BLaER1 treated with 17β-estradiol and CSF1 and Interleukin-3, amounts not matched to agents 10 nM and 100 nM (cell line): ENCODE data around the gene DPPA4.

Source experiments
- H3K27ac ChIP-seq, 11 experiments: shearing (Covaris generic); formaldehyde crosslinking; 2 replicates each; pipeline ENCODE4 v1.8.1; 2022
- H3K27me3 ChIP-seq, 11 experiments: shearing (Covaris generic); formaldehyde crosslinking; 2 replicates each; pipeline ENCODE4 v1.8.1; 2022
- H3K36me3 ChIP-seq, 11 experiments: shearing (Covaris generic); formaldehyde crosslinking; 2 replicates each; pipeline ENCODE4 v1.8.1; 2022
- H3K4me1 ChIP-seq, 10 experiments: shearing (Covaris generic); formaldehyde crosslinking; 2 replicates each; pipeline ENCODE4 v1.8.1; 2022
- H3K4me2 ChIP-seq, 11 experiments: shearing (Covaris generic); formaldehyde crosslinking; 2 replicates each; pipeline ENCODE4 v1.8.1; 2022
- H3K4me3 ChIP-seq, 10 experiments: shearing (Covaris generic); formaldehyde crosslinking; 2 replicates each; pipeline ENCODE4 v1.8.1; 2022
- H3K9ac ChIP-seq, 11 experiments: shearing (Covaris generic); formaldehyde crosslinking; 2 replicates each; pipeline ENCODE4 v1.8.1; 2022
- H3K9me3 ChIP-seq, 11 experiments: shearing (Covaris generic); formaldehyde crosslinking; replicated peaks in 1 of 11; 2 replicates each; pipeline ENCODE4 v1.8.1; 2022
- H4K20me1 ChIP-seq, 11 experiments: shearing (Covaris generic); formaldehyde crosslinking; 2 replicates each; pipeline ENCODE4 v1.8.1; 2022
- Cebpa-rat ChIP-seq, 11 experiments: shearing (Covaris generic); IDR thresholded peaks; 2 replicates each; pipeline ENCODE4 v1.8.1; 2022

Gene DPPA4

DNA sequence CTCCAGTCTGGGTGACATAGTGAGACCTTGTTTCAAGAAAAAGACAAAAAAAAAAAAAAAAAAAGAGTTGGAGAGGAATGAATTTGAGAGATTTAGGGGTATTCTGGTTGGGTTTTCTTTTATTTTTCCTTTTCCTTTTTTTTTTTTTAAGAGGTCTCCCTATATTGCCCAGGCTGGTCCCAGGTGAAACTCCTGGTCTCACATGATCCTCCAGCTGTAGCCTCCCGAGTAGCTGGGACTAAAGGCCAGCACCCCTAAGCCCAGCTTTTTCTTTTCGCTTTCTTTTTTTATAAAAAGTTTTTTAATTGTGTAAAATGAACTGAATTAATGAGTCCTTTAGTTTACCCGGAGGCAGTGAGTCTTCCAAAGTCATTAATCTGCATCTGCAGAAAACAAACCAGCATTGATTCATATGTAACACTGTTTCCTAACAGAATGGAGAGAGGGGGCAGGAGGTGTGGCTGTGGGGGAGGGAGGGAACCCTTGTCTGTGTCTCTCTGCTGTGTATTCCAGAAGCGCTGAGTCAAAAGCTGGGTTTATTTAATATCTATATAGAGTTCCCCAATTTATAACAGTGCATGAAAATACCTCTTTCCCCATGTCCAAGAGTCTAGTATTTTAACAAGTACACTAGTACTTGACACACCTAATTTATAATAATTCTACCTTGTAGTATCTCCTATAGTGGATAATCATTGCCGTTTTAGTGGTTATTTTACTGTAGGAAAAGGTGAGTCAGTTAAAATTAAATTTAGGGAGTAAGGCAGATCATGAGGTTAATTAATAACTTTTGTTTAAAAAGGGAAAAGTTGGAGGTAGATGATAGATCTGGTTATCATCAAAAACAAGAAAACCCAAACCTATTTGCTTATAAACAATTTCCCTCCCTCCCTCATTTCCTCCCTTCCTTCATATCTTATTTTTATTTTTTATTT lies 2.6 kb upstream of the DPPA4 start:
- Histone ChIP-seq H3K4me1 (no peaks in the 10 kb centered on the region), H4K20me1 (no peaks in the 10 kb centered on the region), H3K27me3 (no peaks in the 10 kb centered on the region), H3K9ac (no peak overlapping the region), H3K36me3 (no peaks in the 10 kb centered on the region), H3K27ac (no peak overlapping the region), H3K4me3 (no peak overlapping the region), H3K9me3 (peaks cover 0 to 3% (median 0%) of the 10 kb centered on the region in 11 experiments; a peak in 2 of 22 replicates), H3K4me2 (no peak overlapping the region)
- TF ChIP-seq Cebpa-rat (IDR thresholded peaks at IDR 0.05): no peak

DNA sequence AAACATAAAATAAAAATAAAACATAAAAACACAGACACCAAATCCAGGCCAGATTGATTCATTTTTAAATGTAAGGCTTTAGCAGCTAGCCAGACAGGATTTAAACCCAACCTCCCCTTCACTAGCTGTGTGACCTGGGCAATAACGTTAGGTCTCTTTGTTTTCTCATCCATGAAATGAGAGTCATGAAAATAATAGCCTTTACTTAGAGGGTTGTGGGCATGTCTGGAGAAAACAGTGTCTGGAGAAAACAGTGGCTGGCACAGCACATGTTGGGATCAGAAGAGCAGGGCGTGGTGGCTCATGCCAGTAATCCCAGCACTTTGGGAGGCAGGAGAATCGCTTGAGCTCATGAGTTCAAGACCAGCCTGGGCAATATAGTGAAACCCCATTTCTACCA lies 1.9 kb upstream of the DPPA4 start:
- Histone ChIP-seq H3K4me3 (no peak overlapping the region), H3K9ac (no peak overlapping the region), H3K27ac (no peak overlapping the region), H3K4me2 (no peak overlapping the region), H3K9me3 (no peaks in the 10 kb centered on the region; a peak in 2 of 22 replicates), H3K4me1 (no peaks in the 10 kb centered on the region), H3K27me3 (no peaks in the 10 kb centered on the region), H3K36me3 (no peaks in the 10 kb centered on the region), H4K20me1 (no peaks in the 10 kb centered on the region)
- TF ChIP-seq Cebpa-rat (IDR thresholded peaks at IDR 0.05): no peak

DNA sequence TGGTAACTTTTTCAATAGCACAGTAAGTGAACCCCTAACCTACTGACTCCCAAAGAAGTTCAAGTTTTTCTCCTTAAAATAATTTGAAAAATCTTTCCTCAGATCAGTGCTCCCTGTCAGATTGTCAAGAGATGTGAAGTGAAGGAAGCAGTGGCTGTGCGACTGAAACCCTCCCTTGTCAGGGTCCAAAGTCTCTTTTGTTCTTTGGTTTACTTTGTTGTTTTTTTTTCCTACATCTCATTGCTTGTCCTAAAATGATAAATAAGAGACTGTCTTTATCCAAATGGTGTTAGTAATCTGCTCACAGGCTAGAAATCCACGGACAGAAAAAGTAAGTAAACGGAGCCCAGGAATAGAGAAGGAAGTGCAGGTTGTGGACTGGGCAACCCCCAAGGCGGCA lies 976 bp upstream of the DPPA4 start:
- TF ChIP-seq Cebpa-rat (IDR thresholded peaks at IDR 0.05): no peak
- H3K4me3 ChIP-seq: no peak overlapping the region
- no peaks in the 10 kb centered on the region for H4K20me1 ChIP-seq
- no peaks in the 10 kb centered on the region for H3K36me3 ChIP-seq
- no peak overlapping the region for H3K27ac ChIP-seq
- H3K4me2 ChIP-seq: no peak overlapping the region
- no peaks in the 10 kb centered on the region; a peak in 2 of 22 replicates for H3K9me3 ChIP-seq
- no peak overlapping the region for H3K9ac ChIP-seq
- H3K4me1 ChIP-seq: no peaks in the 10 kb centered on the region
- no peaks in the 10 kb centered on the region for H3K27me3 ChIP-seq

DNA sequence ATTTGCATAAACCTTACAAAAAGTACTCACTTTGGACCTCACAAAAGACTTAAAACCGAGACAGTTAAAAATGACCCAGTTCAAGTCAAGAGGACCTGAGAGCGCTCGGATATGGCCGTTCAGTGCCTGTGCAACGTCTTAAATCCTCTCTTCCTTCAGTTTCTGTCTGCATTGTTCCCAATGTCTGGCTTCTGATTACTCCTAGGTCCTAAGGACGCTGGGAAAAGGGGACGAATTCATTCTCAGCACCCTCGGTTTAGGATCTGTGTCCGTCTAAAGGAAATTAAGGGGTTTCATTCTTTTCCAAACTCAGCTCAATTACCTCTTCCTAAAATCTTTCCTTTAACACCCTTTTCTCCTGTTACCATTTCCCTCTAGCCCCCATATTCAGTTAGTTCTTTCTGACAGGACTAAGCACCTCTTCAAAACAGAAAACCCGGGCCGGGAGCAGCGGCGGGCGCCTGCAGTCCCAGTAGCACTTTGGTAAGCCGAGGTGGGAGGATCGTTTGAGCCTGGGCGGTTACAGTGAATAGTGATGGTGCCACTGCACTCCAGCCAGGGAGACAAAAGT lies 970 bp downstream of the DPPA4 start:
- Histone ChIP-seq H4K20me1 (no peaks in the 10 kb centered on the region), H3K9me3 (no peaks in the 10 kb centered on the region; a peak in 2 of 22 replicates), H3K9ac (no peak overlapping the region), H3K4me3 (no peak overlapping the region), H3K4me1 (no peaks in the 10 kb centered on the region), H3K27ac (no peak overlapping the region), H3K27me3 (no peaks in the 10 kb centered on the region), H3K4me2 (no peak overlapping the region), H3K36me3 (no peaks in the 10 kb centered on the region)
- no peak for TF ChIP-seq Cebpa-rat (IDR thresholded peaks at IDR 0.05)

DNA sequence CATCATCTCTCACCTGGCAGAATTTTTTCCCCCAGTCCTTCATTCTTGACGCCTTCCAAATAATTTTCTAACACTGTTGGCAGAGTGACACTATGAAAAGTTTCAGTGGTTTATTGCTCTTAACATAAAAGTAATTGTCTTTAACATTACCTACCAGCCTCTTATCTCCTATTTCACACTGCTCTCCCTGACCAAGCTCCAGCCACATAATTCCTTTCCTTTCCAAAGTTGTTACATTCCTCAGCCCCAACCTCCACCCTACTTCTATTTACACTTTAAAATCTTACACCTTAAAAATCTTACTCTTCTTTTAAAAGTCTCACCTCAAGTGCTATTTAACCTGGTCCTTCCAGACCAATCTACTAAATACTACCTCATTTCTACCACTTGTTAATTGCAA lies 2.8 kb downstream of the DPPA4 start:
- Histone ChIP-seq H3K4me1 (no peaks in the 10 kb centered on the region), H3K4me2 (no peak overlapping the region), H3K27me3 (no peaks in the 10 kb centered on the region), H3K36me3 (no peaks in the 10 kb centered on the region), H3K9me3 (no peaks in the 10 kb centered on the region; a peak in 2 of 22 replicates), H3K9ac (no peak overlapping the region), H4K20me1 (no peaks in the 10 kb centered on the region), H3K27ac (no peak overlapping the region), H3K4me3 (no peak overlapping the region)
- no peak for TF ChIP-seq Cebpa-rat (IDR thresholded peaks at IDR 0.05)

DNA sequence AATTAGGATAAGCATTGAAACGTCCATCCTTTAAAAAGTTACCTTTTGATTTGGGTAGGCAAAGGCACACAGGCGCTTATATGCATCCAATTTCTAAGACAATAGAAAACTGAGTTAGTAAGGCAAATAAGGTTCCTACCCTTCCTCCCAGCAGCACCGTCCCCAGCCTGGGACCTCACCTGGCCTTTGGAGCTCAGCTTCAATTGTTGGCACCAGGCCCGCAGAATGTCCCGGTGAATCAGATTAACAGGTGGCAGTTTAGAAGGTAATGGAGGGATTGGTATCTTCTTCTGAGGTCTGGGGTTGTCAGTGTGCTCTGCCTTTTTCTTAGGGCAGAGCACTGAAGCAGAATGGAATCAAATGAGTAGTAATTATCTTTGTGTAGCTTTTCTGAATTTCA lies 5.7 kb downstream of the DPPA4 start:
- no peak for TF ChIP-seq Cebpa-rat (IDR thresholded peaks at IDR 0.05)
- Histone ChIP-seq H3K9ac (no peak overlapping the region), H3K4me3 (no peak overlapping the region), H3K27me3 (no peaks in the 10 kb centered on the region), H3K9me3 (no peaks in the 10 kb centered on the region; a peak in 2 of 22 replicates), H3K4me2 (no peak overlapping the region), H3K4me1 (no peaks in the 10 kb centered on the region), H4K20me1 (no peaks in the 10 kb centered on the region), H3K27ac (no peak overlapping the region), H3K36me3 (no peaks in the 10 kb centered on the region)

DNA sequence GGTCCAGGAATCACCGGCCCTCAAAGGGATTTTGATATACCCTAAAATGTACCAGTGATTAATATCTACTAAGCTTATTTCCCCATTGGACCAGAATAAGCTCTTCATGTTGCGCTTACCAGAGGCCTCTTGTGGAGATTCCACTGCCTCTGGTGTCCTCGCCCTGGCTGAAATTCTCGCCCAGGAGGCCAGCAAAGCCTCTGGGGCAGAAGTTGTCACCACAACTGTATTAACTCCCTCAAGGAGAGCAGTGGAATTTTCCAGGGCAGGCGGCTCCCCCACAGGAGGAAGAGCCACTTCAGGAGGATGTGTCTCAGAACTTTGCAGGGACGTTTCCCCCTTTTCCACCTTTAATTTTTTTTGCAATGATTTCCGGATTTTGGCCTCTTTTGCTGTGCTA lies 6.9 kb downstream of the DPPA4 start:
- Histone ChIP-seq H3K4me1 (peaks cover 0 to 7% (median 0%) of the 10 kb centered on the region in 10 experiments; a peak in 1 of 20 replicates), H3K4me3 (no peak overlapping the region), H3K9me3 (no peaks in the 10 kb centered on the region), H3K4me2 (no peak overlapping the region), H3K27ac (no peak overlapping the region), H3K9ac (no peak overlapping the region), H4K20me1 (no peaks in the 10 kb centered on the region), H3K36me3 (no peaks in the 10 kb centered on the region), H3K27me3 (no peaks in the 10 kb centered on the region)
- no peak for TF ChIP-seq Cebpa-rat (IDR thresholded peaks at IDR 0.05)

DNA sequence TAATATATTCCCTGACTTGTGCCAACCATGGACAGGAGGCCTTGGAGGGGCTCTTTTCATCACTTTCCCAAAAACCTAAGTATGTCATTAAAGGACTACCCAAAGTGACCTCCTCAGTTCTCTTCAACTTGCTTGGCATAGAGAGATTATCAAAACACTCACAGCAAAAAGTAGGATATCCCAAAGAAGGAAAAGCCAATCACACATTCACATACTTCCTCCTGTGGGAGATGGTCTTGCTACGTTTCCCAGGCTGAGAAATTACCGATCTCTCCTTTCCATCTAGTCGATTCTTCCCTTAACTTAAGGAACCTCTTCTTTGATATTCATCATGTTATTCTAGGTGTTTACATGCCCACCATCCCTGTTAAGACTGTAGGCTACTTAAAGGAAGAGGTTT lies 9.1 kb downstream of the DPPA4 start:
- TF ChIP-seq Cebpa-rat (IDR thresholded peaks at IDR 0.05): no peak
- H3K36me3 ChIP-seq: no peaks in the 10 kb centered on the region
- no peak overlapping the region for H3K4me2 ChIP-seq
- H3K4me1 ChIP-seq: peaks cover 0 to 7% (median 0%) of the 10 kb centered on the region in 10 experiments; a peak in 1 of 20 replicates
- no peak overlapping the region for H3K9ac ChIP-seq
- H3K9me3 ChIP-seq: no peaks in the 10 kb centered on the region
- H4K20me1 ChIP-seq: no peaks in the 10 kb centered on the region
- H3K27ac ChIP-seq: no peak overlapping the region
- H3K27me3 ChIP-seq: no peaks in the 10 kb centered on the region
- H3K4me3 ChIP-seq: no peak overlapping the region

DNA sequence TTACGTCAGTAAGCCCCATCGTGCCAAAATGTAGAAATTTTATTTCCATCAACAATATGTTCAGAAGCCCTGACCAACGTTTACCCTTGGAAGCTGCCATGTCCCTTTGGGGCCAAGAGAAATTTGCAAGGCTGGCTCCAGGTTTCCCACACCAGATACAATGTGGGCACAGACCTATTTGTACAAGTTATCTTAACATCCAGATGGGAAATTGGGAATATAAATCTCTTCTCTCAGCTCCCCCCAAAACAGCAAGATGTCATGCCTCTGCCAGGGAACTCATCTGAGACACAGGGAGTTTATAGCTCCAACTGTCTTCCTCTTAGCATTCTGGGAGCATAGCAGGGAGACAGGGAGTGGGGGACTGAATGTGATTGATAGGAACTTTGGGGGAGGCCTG lies 11.7 kb downstream of the DPPA4 start:
- Histone ChIP-seq H3K4me3 (no peak overlapping the region), H3K9ac (no peak overlapping the region), H3K9me3 (no peaks in the 10 kb centered on the region), H3K27me3 (no peaks in the 10 kb centered on the region), H3K4me1 (peaks cover 0 to 7% (median 0%) of the 10 kb centered on the region in 10 experiments; a peak in 1 of 20 replicates), H3K4me2 (no peak overlapping the region), H3K27ac (no peak overlapping the region), H4K20me1 (no peaks in the 10 kb centered on the region), H3K36me3 (no peaks in the 10 kb centered on the region)
- TF ChIP-seq Cebpa-rat (IDR thresholded peaks at IDR 0.05): no peak

DNA sequence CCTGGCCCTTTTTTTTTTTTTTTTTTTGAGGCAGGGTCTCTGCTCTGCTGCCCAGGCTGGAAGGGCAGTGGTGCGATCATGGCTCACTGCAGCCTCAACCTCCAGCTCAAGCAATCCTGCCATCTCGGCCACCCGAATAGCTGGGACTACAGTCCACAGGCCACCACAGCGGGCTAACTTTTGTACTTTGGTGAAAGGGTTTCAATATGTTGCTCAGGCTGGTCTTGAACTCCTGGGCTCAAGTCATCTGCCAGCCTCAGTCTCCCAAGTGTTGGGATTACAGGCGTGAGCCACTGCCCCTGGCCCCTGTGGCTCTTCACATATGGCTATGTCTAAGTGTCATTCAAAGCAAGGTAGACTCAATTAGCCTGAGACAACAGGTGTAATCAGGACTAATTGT lies 12.2 kb downstream of the DPPA4 start:
- H3K27me3 ChIP-seq: no peaks in the 10 kb centered on the region
- H3K4me3 ChIP-seq: no peak overlapping the region
- H3K9me3 ChIP-seq: no peaks in the 10 kb centered on the region
- no peaks in the 10 kb centered on the region for H3K36me3 ChIP-seq
- no peak overlapping the region for H3K9ac ChIP-seq
- TF ChIP-seq Cebpa-rat (IDR thresholded peaks at IDR 0.05): no peak
- H3K4me2 ChIP-seq: no peak overlapping the region
- H3K27ac ChIP-seq: no peak overlapping the region
- H4K20me1 ChIP-seq: no peaks in the 10 kb centered on the region
- peaks cover 0 to 7% (median 0%) of the 10 kb centered on the region in 10 experiments; a peak in 1 of 20 replicates for H3K4me1 ChIP-seq
